Upper lobe of left lung (tissue), 6 donors: ENCODE data around the gene ACTL10. TPM values are rescaled to one million over a fixed set of nuclear protein-coding genes. Genes with fewer than 3 reads are reported as not detected.

ENCODE experiments used
- ATAC-seq, 2 donors: fragments of 200-7000 bp; cut with Tn5 transposase; one replicate each; pipeline ENCODE4 v1.9.1; 2022; ENCODE audit warnings: mild to moderate bottlenecking in 2 of 2, moderate library complexity in 2 of 2; ENCODE audit not compliant: low FRiP score in 2 of 2
- DNase-seq, 2 donors: peaks; one replicate each; pipeline ENCODE4 v3.0.0-alpha.2; 2019 to 2020
- H3K27ac ChIP-seq, 4 donors: fragments of 200-600 bp; sonication (generic); one replicate each; pipeline ENCODE4 v1.5.1; 2016 to 2019
- H3K27me3 ChIP-seq, 4 donors: fragments of 200-600 bp; sonication (generic); one replicate each; pipeline ENCODE4 v1.5.1; 2017 to 2019
- H3K36me3 ChIP-seq, 4 donors: fragments of 200-600 bp; sonication (generic); one replicate each; pipeline ENCODE4 v1.5.1; 2016 to 2019
- H3K4me1 ChIP-seq, 4 donors: fragments of 200-600 bp; sonication (generic); one replicate each; pipeline ENCODE4 v1.5.1; 2018 to 2019
- H3K4me3 ChIP-seq, 4 donors: fragments of 200-600 bp; sonication (generic); one replicate each; pipeline ENCODE4 v1.5.1; 2017 to 2019; ENCODE audit warnings: mild to moderate bottlenecking in 2 of 4, moderate library complexity in 1 of 4
- H3K9me3 ChIP-seq, 4 donors: fragments of 200-600 bp; sonication (generic); one replicate each; pipeline ENCODE4 v1.5.1; 2018 to 2019
- EP300 ChIP-seq, 4 donors: sonication (generic); formaldehyde crosslinking; IDR thresholded peaks; one replicate each; pipeline ENCODE4 v1.5.1; 2017; ENCODE audit warnings: antibody characterized with exemption in 4 of 4, control low read depth in 2 of 4
- POLR2A ChIP-seq, 4 donors: fragments of 450-650 bp; IDR thresholded peaks; one replicate each; pipeline ENCODE4 v1.5.1; 2016 to 2017; ENCODE audit warnings: antibody characterized with exemption in 4 of 4, mild to moderate bottlenecking in 2 of 4
- POLR2AphosphoS5 ChIP-seq, 2 donors: sonication (generic); formaldehyde crosslinking; IDR thresholded peaks; one replicate each; pipeline ENCODE4 v1.5.1; 2017; ENCODE audit warnings: antibody characterized with exemption in 2 of 2
- WGBS, 2 donors: methylation state at CpG; one replicate each; pipeline ENCODE4 v1.1.5; 2017 to 2018; 5-methylcytosine and 5-hydroxymethylcytosine counted together
- total RNA-seq, 6 donors: library from RNA; depleted of rRNA in 4 of 6; stranded (reverse); fragments of >200 nt in 4 of 6; gene quantifications; one replicate each; pipeline versions ENCODE4 v1.1.0 to v1.2.1, GENCODE V29; 2016 to 2021
- TF ChIP-seq, protein P1 (sequence below), 6 experiments: fragments of 450-650 bp in 4 of 6; fragments of 200-600 bp in 2 of 6; sonication (generic) in 2 of 6; IDR thresholded peaks; one replicate each; pipeline ENCODE4 v1.5.1; 2016 to 2019; ENCODE audit warnings: antibody characterized with exemption in 6 of 6
- donor health status: DM: no; HTN: no; CAD: no; lungs with moderate emphysema.
- donor health status: DM: no; HTN: yes; CAD: no; lungs with severe emphysema.

ACTL10 gene
- total RNA-seq, 6 donors from 2014 or later = 1.7 to 3.8 (median 2.1) TPM; not detected in 1

DNA sequence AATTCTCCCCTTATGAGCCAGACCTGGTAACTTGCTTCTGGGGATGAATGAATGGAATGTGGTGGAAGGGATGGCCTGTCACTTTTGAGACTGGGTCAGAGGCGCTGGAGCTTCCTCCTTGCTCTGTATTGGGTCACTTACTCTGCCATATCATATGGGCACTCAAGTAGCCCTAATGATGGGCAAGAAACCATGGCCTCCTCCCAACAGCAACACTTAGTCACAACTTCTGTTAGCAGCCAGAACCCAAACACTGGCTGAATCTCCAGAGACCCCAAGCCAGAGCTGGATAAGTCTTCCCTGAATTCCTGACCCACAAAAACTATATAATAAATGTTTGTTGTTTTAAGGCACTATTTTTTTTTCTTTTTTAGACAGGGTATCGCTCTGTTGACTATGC lies 13.9 kb downstream of the ACTL10 start:
- Histone ChIP-seq H3K4me1 (peaks cover 21 to 44% (median 35%) of the 10 kb centered on the region in 4 donors), H3K27ac (no peak overlapping the region), H3K36me3 (no peaks in the 10 kb centered on the region), H3K9me3 (no peaks in the 10 kb centered on the region), H3K4me3 (no peak overlapping the region), H3K27me3 (no peaks in the 10 kb centered on the region)
- TF ChIP-seq POLR2A (IDR thresholded peaks at IDR 0.05) (no peak), EP300 (IDR thresholded peaks at IDR 0.05) (no peak), POLR2AphosphoS5 (IDR thresholded peaks at IDR 0.05) (no peak)
- TF ChIP-seq, protein P1, sequence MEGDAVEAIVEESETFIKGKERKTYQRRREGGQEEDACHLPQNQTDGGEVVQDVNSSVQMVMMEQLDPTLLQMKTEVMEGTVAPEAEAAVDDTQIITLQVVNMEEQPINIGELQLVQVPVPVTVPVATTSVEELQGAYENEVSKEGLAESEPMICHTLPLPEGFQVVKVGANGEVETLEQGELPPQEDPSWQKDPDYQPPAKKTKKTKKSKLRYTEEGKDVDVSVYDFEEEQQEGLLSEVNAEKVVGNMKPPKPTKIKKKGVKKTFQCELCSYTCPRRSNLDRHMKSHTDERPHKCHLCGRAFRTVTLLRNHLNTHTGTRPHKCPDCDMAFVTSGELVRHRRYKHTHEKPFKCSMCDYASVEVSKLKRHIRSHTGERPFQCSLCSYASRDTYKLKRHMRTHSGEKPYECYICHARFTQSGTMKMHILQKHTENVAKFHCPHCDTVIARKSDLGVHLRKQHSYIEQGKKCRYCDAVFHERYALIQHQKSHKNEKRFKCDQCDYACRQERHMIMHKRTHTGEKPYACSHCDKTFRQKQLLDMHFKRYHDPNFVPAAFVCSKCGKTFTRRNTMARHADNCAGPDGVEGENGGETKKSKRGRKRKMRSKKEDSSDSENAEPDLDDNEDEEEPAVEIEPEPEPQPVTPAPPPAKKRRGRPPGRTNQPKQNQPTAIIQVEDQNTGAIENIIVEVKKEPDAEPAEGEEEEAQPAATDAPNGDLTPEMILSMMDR (IDR thresholded peaks at IDR 0.05) = no peak
- DNase-seq (no peak), ATAC-seq (no peak)
- 84 to 96% methylated on average over 2 of the region's 2 CpGs for WGBS, 2 donors

DNA sequence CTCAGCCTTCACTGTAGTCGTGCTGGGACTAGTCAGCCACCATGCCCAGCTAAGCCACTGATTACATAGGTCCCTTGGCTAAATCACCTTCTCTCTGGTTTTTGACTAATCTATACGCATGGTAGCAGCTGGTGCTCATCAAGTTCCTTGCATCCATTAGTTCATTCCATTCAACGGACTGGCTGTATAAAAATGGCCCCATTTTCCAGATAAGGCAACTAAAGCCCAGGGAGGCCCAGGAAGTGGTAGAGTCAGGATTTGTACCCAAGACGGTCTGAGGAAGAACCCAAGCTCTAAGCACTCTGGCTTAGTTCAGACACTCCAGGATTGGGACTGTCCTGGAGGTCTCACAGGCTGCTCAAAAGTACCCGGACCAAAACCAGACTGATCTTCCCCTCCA lies 14.5 kb downstream of the ACTL10 start:
- no peaks in the 10 kb centered on the region for H3K36me3 ChIP-seq

DNA sequence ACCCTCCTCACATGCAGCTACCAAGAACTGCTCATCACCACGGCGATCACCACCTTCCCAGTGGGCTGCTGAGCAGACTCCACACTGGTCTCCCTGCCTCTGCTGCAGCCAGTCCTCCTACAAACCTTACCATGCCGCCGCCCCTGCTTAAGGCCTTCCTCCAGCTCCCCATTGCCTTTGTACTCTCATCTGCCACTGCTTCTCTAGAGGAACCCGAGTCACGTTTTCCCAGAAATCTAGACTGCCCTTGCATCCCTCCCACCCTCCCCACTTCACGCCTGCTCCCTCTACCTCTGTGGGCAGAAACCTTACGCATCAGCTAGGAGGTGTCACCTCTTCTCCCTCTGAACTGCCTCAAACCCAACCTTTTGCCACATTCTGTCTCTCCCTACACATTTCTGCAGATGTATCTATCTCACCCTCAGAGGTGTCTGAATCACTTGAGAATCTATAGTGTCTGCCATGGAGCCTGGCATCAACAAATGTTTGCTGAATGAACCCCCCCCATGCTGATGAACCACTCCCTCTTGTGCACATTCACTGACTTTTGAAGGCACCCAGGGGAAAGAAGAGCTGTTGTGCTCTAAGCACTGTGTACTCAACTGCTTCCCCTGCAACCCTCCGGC lies 15.1 kb downstream of the ACTL10 start:
- no peaks in the 10 kb centered on the region for H3K9me3 ChIP-seq
- ATAC-seq = no peak
- DNase-seq = no peak
- TF ChIP-seq POLR2AphosphoS5 (IDR thresholded peaks at IDR 0.05) (no peak), POLR2A (IDR thresholded peaks at IDR 0.05) (no peak)
- TF ChIP-seq, protein P1 (IDR thresholded peaks at IDR 0.05) = no peak
- no peak overlapping the region for H3K4me3 ChIP-seq
- H3K27me3 ChIP-seq = no peaks in the 10 kb centered on the region
- peak overlapping the region in 2 of 4 donors; percentile 14 to 58 for H3K27ac ChIP-seq
- WGBS, 2 donors = 82 to 83% methylated on average over 9 of the region's 9 CpGs
- peaks cover 24 to 43% (median 31%) of the 10 kb centered on the region in 4 donors for H3K4me1 ChIP-seq
- no peaks in the 10 kb centered on the region for H3K36me3 ChIP-seq

More for the DNA sequence above, 14.5 kb downstream of the ACTL10 start:
- Histone ChIP-seq H3K27me3 (no peaks in the 10 kb centered on the region), H3K27ac (peak overlapping the region in 1 of 4 donors; percentile 58), H3K4me3 (no peak overlapping the region), H3K4me1 (peaks cover 20 to 42% (median 30%) of the 10 kb centered on the region in 4 donors), H3K9me3 (no peaks in the 10 kb centered on the region)
- TF ChIP-seq POLR2AphosphoS5 (IDR thresholded peaks at IDR 0.05) (no peak), EP300 (IDR thresholded peaks at IDR 0.05) (no peak), POLR2A (IDR thresholded peaks at IDR 0.05) (no peak)
- TF ChIP-seq, protein P1 (IDR thresholded peaks at IDR 0.05) = no peak
- WGBS, 2 donors = 91 to 96% methylated on average over 4 to 5 of the region's 5 CpGs
- DNase-seq = no peak
- ATAC-seq = no peak

DNA sequence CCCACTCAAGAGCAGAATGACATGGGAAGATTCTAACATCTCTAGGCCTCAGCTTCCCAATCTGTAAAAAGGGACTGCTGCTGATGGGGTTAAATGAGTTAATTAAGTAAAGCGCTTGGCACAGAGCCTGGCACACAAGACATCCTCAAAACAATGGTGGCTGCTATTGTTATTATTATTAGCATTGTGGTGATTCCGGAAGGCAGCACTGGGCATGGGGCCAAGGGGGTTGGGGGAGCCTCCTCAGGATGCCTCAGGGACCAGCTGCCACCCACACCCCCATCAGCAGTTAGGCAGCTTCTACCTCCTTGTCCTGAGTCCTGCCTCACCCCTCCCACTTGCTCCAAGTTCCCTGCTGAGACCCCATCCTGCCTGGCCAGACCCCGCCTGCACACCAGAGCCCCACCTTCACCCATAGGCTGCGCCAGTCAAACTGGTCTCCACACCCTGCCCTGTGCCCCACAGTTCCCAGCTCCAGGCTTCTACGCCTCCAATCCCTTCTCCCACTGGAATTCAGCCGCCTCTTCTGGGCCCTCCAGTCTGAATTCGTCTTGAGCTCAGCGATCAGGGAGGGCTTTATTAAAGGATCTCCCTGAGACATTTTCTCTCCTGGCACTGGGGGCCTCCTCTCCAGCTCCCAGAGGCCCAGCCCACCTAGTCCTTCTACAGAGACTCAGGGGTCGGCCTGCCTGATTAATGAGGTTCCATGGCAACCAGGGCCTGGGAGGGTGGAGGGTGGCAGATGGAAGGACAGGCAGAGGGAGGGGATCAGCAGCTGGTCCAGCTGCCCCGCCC lies 18.0 kb downstream of the ACTL10 start:
- H3K27me3 ChIP-seq = no peaks in the 10 kb centered on the region
- no peaks in the 10 kb centered on the region for H3K36me3 ChIP-seq
- H3K9me3 ChIP-seq = no peaks in the 10 kb centered on the region
- DNase-seq (no peak), ATAC-seq (no peak)
- WGBS, 2 donors = 38 to 45% methylated on average over 8 to 10 of the region's 10 CpGs
- H3K4me3 ChIP-seq = peak overlapping the region in 2 of 4 donors; percentile 53 to 73
- H3K4me1 ChIP-seq = peaks cover 27 to 53% (median 39%) of the 10 kb centered on the region in 4 donors
- peak overlapping the region in 2 of 4 donors; percentile 23 to 45 for H3K27ac ChIP-seq
- TF ChIP-seq POLR2AphosphoS5 (IDR thresholded peaks at IDR 0.05) (no peak), POLR2A (IDR thresholded peaks at IDR 0.05) (no peak), EP300 (IDR thresholded peaks at IDR 0.05) (no peak)
- TF ChIP-seq, protein P1 (IDR thresholded peaks at IDR 0.05) = no peak
